Stimulated activated CD8-positive, alpha-beta memory T cell treated with anti-CD3 and anti-CD28 coated beads, Interleukin-4, amount 100 ng/mL, for 1 hour (primary cell): ENCODE results near the gene OS9.

ENCODE experiments used
- DNase-seq, 2 donors: peaks; one replicate each; pipeline ENCODE4 v3.0.0-alpha.2; 2020; ENCODE audit warnings: low read depth in 2 of 2, low spot score in 1 of 2

Gene OS9

GRCh38 chr12:57751788-57752667 lies 58.1 kb downstream of the OS9 start, which contains the start of gene CDK4:
Gene CDK4 (minus strand): TSS chr12:57752310. CDS start chr12:57751717, 593 bp downstream.
- peak; percentile 94 to 97 for DNase-seq

- DNase-seq: no peak
Measured at GRCh38 chr12:57752668-57753000, 58.7 kb downstream of the OS9 start.

GRCh38 chr12:57753756-57754337 lies 59.9 kb downstream of the OS9 start:
- no peak for DNase-seq

GRCh38 chr12:57754411-57755193 lies 60.7 kb downstream of the OS9 start, which contains the start of gene MARCHF9:
Gene MARCHF9 (plus strand): TSS chr12:57755103. CDS start chr12:57755529, 426 bp downstream.
- peak in 1 of 2 donors; percentile 68 for DNase-seq

GRCh38 chr12:57755194-57755453 lies 61.2 kb downstream of the OS9 start:
- no peak for DNase-seq

GRCh38 chr12:57755454-57756372 lies 61.8 kb downstream of the OS9 start:
- DNase-seq: no peak

GRCh38 chr12:57756406-57757341 lies 62.7 kb downstream of the OS9 start:
- DNase-seq: no peak

- DNase-seq: no peak
Measured at GRCh38 chr12:57757771-57758170, 63.8 kb downstream of the OS9 start.

- no peak for DNase-seq
Measured at GRCh38 chr12:57758552-57759359, 64.8 kb downstream of the OS9 start.

- DNase-seq: no peak
Measured at GRCh38 chr12:57759360-57759980, 65.5 kb downstream of the OS9 start.

- DNase-seq: no peak
Measured at GRCh38 chr12:57760347-57760982, 66.5 kb downstream of the OS9 start.

GRCh38 chr12:57761391-57761998 lies 67.6 kb downstream of the OS9 start:
- no peak for DNase-seq

- no peak for DNase-seq
Measured at GRCh38 chr12:57762463-57762862, 68.5 kb downstream of the OS9 start.

- DNase-seq: no peak
Measured at GRCh38 chr12:57763881-57764661, 70.1 kb downstream of the OS9 start.

GRCh38 chr12:57764662-57765002 lies 70.7 kb downstream of the OS9 start:
- no peak for DNase-seq

GRCh38 chr12:57765003-57765697 lies 71.2 kb downstream of the OS9 start:
- no peak for DNase-seq
